OCI-LY1 (cell line): Measurements from ENCODE around the gene CR1.

Source experiments
- CTCF ChIP-seq: fragments of 200-600 bp; sonication (generic), shearing (Covaris generic); IDR thresholded peaks from 2 replicates; pipeline ENCODE4 v1.5.1; 2017; ENCODE audit warnings: mild to moderate bottlenecking, antibody characterized with exemption, low read length, moderate library complexity, mixed read lengths
- EZH2 ChIP-seq: fragments of 200-600 bp; sonication (generic), shearing (Covaris generic); IDR thresholded peaks from 2 replicates; pipeline ENCODE4 v1.8.0; 2017; ENCODE audit warnings: borderline replicate concordance, mixed run types, mild to moderate bottlenecking, antibody characterized with exemption, low read length, moderate library complexity, mixed read lengths

GRCh38 chr1:207454046-207454964 lies 41.7 kb upstream of the CR1 start, which contains the start of gene CR2:
- TF ChIP-seq CTCF (peak; percentile 35; the same call in 1 of the 2 replicates), EZH2 (no peak)
